IMR-90 (cell line): Measurements from ENCODE around the gene ASB3. TPM values are rescaled to one million over a fixed set of nuclear protein-coding genes. Genes with fewer than 3 reads are reported as not detected.

ENCODE experiments used
- ATAC-seq: fragments of 200-7000 bp; cut with Tn5 transposase; 2 replicates; pipeline ENCODE4 v1.9.1; 2020; ENCODE audit warnings: low read depth, mild to moderate bottlenecking, moderate library complexity
- BruUV-seq: library from RNA; stranded (reverse); fragments of 400-500 nt; replicated peaks from 2 replicates; lab custom pipeline; 2021; lab: Mats Ljungman, UMichigan
- CTCF ChIA-PET: fragments of 300-600 bp; formaldehyde crosslinking; extraction: SDS; loops from one replicate; lab custom pipeline; 2021; ENCODE audit warnings: antibody characterized with exemption; lab: Yijun Ruan, JAX
- POLR2A ChIA-PET: fragments of 300-600 bp; sonication (Branson Sonifier 250); formaldehyde crosslinking; loops from one replicate; lab custom pipeline; 2022; ENCODE audit warnings: antibody characterized with exemption; ENCODE audit not compliant: unreplicated experiment; lab: Charles Lee
- DNase-seq: peaks from one replicate; pipeline ENCODE4 v3.0.0; 2013
- H2AFZ ChIP-seq: replicated peaks from 2 replicates; pipeline ENCODE3; 2013; ENCODE audit warnings: low read length, mild to moderate bottlenecking; ENCODE audit not compliant: poor library complexity
- H2AK5ac ChIP-seq: 2 replicates; pipeline ENCODE4 v1.6.1; 2013; ENCODE audit warnings: low read depth, low read length, inconsistent platforms
- H2AK9ac ChIP-seq: replicated peaks from 2 replicates; pipeline ENCODE3; 2013; ENCODE audit warnings: mild to moderate bottlenecking, low read depth, low read length, moderate library complexity; ENCODE audit not compliant: poor library complexity
- H2BK120ac ChIP-seq: 2 replicates; pipeline ENCODE4 v1.6.1; 2013; ENCODE audit warnings: low read depth, low read length, inconsistent platforms
- H2BK15ac ChIP-seq: 3 replicates; pipeline ENCODE4 v1.6.1; 2013; ENCODE audit warnings: low read depth, low read length, inconsistent platforms
- H2BK20ac ChIP-seq: 2 replicates; pipeline ENCODE4 v1.6.1; 2013; ENCODE audit warnings: low read depth, mild to moderate bottlenecking, inconsistent platforms, low read length, moderate library complexity
- H2BK5ac ChIP-seq: 2 replicates; pipeline ENCODE4 v1.6.1; 2013; ENCODE audit warnings: mild to moderate bottlenecking, low read depth, low read length, inconsistent platforms; ENCODE audit not compliant: poor library complexity, severe bottlenecking
- H3K14ac ChIP-seq: replicated peaks from 2 replicates; pipeline ENCODE4 v1.6.1; 2013; ENCODE audit warnings: low read depth, low read length, inconsistent platforms
- H3K18ac ChIP-seq: 2 replicates; pipeline ENCODE4 v1.6.1; 2013; ENCODE audit warnings: low read depth, low read length, control low read depth
- H3K23ac ChIP-seq: 2 replicates; pipeline ENCODE4 v1.6.1; 2013; ENCODE audit warnings: low read depth, low read length, inconsistent platforms
- H3K27ac ChIP-seq: 2 replicates; pipeline ENCODE4 v1.5.1; 2013; ENCODE audit warnings: mild to moderate bottlenecking, control low read depth, low read length; ENCODE audit not compliant: insufficient read depth
- H3K27me3 ChIP-seq: 2 replicates; pipeline ENCODE4 v1.6.1; 2013; ENCODE audit warnings: low read length; ENCODE audit not compliant: control insufficient read depth, insufficient read depth
- H3K36me3 ChIP-seq: 2 replicates; pipeline ENCODE4 v1.6.1; 2013; ENCODE audit warnings: low read length, mixed read lengths; ENCODE audit not compliant: control insufficient read depth, insufficient read depth
- H3K4ac ChIP-seq: 2 replicates; pipeline ENCODE4 v1.6.1; 2013; ENCODE audit warnings: low read depth, low read length, inconsistent platforms
- H3K4me1 ChIP-seq: 2 replicates; pipeline ENCODE4 v1.6.1; 2013; ENCODE audit warnings: low read length, mixed read lengths; ENCODE audit not compliant: control insufficient read depth, insufficient read depth
- H3K4me2 ChIP-seq: 2 replicates; pipeline ENCODE4 v1.6.1; 2013; ENCODE audit warnings: low read depth, mild to moderate bottlenecking, control low read depth, low read length, moderate library complexity
- H3K4me3 ChIP-seq: 2 replicates; pipeline ENCODE4 v1.5.1; 2013; ENCODE audit warnings: low read depth, mild to moderate bottlenecking, control low read depth, low read length, moderate library complexity; ENCODE audit not compliant: insufficient read depth
- H3K56ac ChIP-seq: 2 replicates; pipeline ENCODE4 v1.6.1; 2013; ENCODE audit warnings: low read length, inconsistent platforms; ENCODE audit not compliant: insufficient read depth; ENCODE audit errors: extremely low read depth
- H3K79me1 ChIP-seq, 2 experiments: 2 replicates each; pipeline ENCODE4 v1.6.1; 2013; ENCODE audit warnings: low read length in 2 of 2, inconsistent platforms in 1 of 2, low read depth in 1 of 2
- H3K9ac ChIP-seq: 2 replicates; pipeline ENCODE4 v1.6.1; 2013; ENCODE audit warnings: low read depth, low read length, control low read depth
- H3K9me1 ChIP-seq: 2 replicates; pipeline ENCODE4 v1.6.1; 2013; ENCODE audit warnings: low read length, inconsistent platforms; ENCODE audit not compliant: insufficient read depth
- H3K9me3 ChIP-seq: 2 replicates; pipeline ENCODE4 v1.6.1; 2013; ENCODE audit warnings: low read length; ENCODE audit not compliant: control insufficient read depth, insufficient read depth
- H4K20me1 ChIP-seq: 2 replicates; pipeline ENCODE4 v1.6.1; 2013; ENCODE audit warnings: low read length, inconsistent platforms; ENCODE audit not compliant: insufficient read depth
- H4K5ac ChIP-seq: 2 replicates; pipeline ENCODE4 v1.6.1; 2013; ENCODE audit warnings: mild to moderate bottlenecking, low read depth, low read length, control low read depth
- H4K8ac ChIP-seq, 2 experiments: 2 replicates each; pipeline ENCODE4 v1.6.1; 2013; ENCODE audit warnings: low read depth in 2 of 2, low read length in 2 of 2, control low read depth in 1 of 2, inconsistent platforms in 1 of 2
- H4K91ac ChIP-seq: 2 replicates; pipeline ENCODE4 v1.6.1; 2013; ENCODE audit warnings: low read depth, low read length, inconsistent platforms; ENCODE audit not compliant: insufficient read depth
- POLR2A ChIP-seq: IDR thresholded peaks from 2 replicates; pipeline ENCODE4 v1.6.1; 2012; ENCODE audit warnings: mild to moderate bottlenecking, low read depth, low read length
- RAD21 ChIP-seq: IDR thresholded peaks from 2 replicates; pipeline ENCODE4 v1.6.1; 2012; ENCODE audit warnings: low read length, improper control_type of control experiment
- WGBS, 2 experiments: methylation state at CpG; one replicate each; pipeline versions ENCODE4 v1.1.5 to v1.1.7; 2013; ENCODE audit warnings: missing lambda C conversion rate in 2 of 2; ENCODE audit not compliant: insufficient read length in 1 of 2; ENCODE audit errors: extremely low coverage in 2 of 2; 5-methylcytosine and 5-hydroxymethylcytosine counted together
- dilution Hi-C: fragments of 300-500 bp; cut with HindIII; formaldehyde crosslinking; loops from one replicate; pipeline ENCODE4 v1.14.3; 2018; ENCODE audit warnings: low sequenced_read_pairs; ENCODE audit not compliant: unreplicated experiment
- in situ Hi-C: fragments of 300-500 bp; cut with MboI; formaldehyde crosslinking; loops from 3 replicates; pipeline ENCODE4 v1.14.3; 2019; ENCODE audit warnings: low sequenced_read_pairs, inconsistent platforms, mixed read lengths
- intact Hi-C: fragments of 100-400 bp; cut with micrococcal nuclease; formaldehyde crosslinking; loops from 2 replicates; pipeline ENCODE4 v1.10.0; 2022
- polyA plus RNA-seq, 3 experiments: library from polyadenylated mRNA; depleted of rRNA; stranded (reverse); fragments of >200 nt; gene quantifications; 2 replicates each; pipeline ENCODE4 v1.2.3, GENCODE V29; 2012; ENCODE audit warnings: low replicate concordance in 1 of 3
- total RNA-seq: library from RNA; depleted of rRNA; stranded (reverse); fragments of >200 nt; gene quantifications from 2 replicates; pipeline ENCODE4 v1.2.3, GENCODE V29; 2012

The ASB3 gene
- total and polyA plus RNA-seq, 2 of the 4 experiments (the other 2 are of a cell fraction), result 19.2 to 36.2 TPM

GRCh38 chr2:53750041-53750768 lies 36.5 kb downstream of the ASB3 start:
- no peaks in the 10 kb centered on the region for H3K9me3 ChIP-seq
- H3K4me2 ChIP-seq, result no peak overlapping the region
- H2BK5ac ChIP-seq, result no peak overlapping the region
- no peak overlapping the region for H2BK15ac ChIP-seq
- dilution Hi-C loops, result no loop called here
- H3K56ac ChIP-seq, result no peak overlapping the region
- ChIA-PET CTCF (no interaction called here), POLR2A (no interaction called here)
- H3K4me1 ChIP-seq, result no peaks in the 10 kb centered on the region
- H2AFZ ChIP-seq, result no peak overlapping the region
- H3K27me3 ChIP-seq, result no peaks in the 10 kb centered on the region
- H4K20me1 ChIP-seq, result no peaks in the 10 kb centered on the region
- H3K9ac ChIP-seq, result no peak overlapping the region
- H3K23ac ChIP-seq, result no peak overlapping the region
- no peak overlapping the region for H3K4me3 ChIP-seq
- BruUV-seq, result no TSS peak
- TF ChIP-seq POLR2A, result no peak
- TF ChIP-seq RAD21, result no peak
- peaks cover 0 to 9% of the 10 kb centered on the region in 2 experiments; a peak in 2 of 4 replicates for H3K79me1 ChIP-seq
- intact Hi-C loops, result no loop called here
- H2BK120ac ChIP-seq, result no peak overlapping the region
- no peak overlapping the region for H3K27ac ChIP-seq
- H2AK9ac ChIP-seq, result no peak overlapping the region
- no peak overlapping the region for H4K5ac ChIP-seq
- H3K9me1 ChIP-seq, result peaks cover 4% of the 10 kb centered on the region; the same call in 1 of the 2 replicates
- H2BK20ac ChIP-seq, result no peak overlapping the region
- H4K91ac ChIP-seq, result no peak overlapping the region
- no peak overlapping the region for H4K8ac ChIP-seq
- no peak overlapping the region for H3K4ac ChIP-seq
- in situ Hi-C loops, result no loop called here
- no peak overlapping the region for H3K14ac ChIP-seq
- no peak for DNase-seq
- WGBS, 2 experiments, result no CpG with 5 or more reads among the region's 4 CpGs
- ATAC-seq, result no peak
- H3K18ac ChIP-seq, result no peak overlapping the region
- peaks cover 6% of the 10 kb centered on the region; the same call in 1 of the 2 replicates for H3K36me3 ChIP-seq
- no peak overlapping the region for H2AK5ac ChIP-seq
